ENCODE results near the gene SLC7A10.

GRCh38 chr19:33268162-33268991 is 42.7 kb upstream of the SLC7A10 start:
- TF ChIP-seq CTCF (IDR thresholded peaks at IDR 0.05) (no peak), POLR2A (IDR thresholded peaks at IDR 0.05) (no peak)
